ENCODE measurements around the gene HPS4.

DNA sequence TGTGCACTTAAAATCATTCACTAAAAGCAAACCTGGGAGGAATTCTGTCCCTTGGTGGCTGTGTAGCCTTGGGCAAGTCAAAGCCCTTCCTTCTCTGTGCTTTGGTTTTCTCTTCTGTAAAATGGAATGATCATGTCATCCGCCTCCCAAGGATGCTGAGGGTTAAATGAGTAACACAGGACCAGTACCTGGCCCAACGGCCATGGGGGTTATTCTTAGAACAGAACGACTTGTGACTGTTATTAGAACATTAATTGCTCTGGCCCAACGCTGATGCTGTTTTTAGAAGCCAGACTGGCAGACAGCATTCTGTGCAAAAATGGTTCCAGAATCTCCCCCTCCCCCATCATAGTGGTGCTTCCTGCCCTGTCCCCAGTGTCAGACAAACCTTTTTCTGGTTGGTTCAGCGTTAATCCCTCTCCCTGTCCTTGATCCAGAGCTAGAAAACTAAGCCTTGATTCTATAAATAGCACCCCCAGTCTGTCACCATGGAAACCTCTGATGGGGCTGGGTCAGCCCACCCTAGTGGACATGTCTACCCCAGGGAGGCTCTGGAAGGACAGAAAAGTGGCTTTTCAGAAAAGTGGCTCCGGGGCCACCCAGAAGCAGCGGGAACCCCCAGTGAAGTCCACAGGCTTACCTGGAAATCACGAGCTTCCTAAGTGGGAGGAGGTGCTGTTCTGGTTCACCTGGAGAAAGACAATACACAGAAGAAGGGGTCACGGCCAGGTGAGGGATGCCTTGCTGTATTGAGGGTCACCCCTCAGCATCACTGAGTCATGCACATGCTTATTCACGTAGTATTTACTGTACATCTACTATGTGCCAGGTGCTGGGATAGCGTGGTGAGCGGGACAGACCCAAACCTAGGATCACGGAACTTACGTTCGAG is 44.2 kb upstream of the HPS4 start:
- TF ChIP-seq, protein P1, sequence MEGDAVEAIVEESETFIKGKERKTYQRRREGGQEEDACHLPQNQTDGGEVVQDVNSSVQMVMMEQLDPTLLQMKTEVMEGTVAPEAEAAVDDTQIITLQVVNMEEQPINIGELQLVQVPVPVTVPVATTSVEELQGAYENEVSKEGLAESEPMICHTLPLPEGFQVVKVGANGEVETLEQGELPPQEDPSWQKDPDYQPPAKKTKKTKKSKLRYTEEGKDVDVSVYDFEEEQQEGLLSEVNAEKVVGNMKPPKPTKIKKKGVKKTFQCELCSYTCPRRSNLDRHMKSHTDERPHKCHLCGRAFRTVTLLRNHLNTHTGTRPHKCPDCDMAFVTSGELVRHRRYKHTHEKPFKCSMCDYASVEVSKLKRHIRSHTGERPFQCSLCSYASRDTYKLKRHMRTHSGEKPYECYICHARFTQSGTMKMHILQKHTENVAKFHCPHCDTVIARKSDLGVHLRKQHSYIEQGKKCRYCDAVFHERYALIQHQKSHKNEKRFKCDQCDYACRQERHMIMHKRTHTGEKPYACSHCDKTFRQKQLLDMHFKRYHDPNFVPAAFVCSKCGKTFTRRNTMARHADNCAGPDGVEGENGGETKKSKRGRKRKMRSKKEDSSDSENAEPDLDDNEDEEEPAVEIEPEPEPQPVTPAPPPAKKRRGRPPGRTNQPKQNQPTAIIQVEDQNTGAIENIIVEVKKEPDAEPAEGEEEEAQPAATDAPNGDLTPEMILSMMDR (IDR thresholded peaks at IDR 0.05) = no peak
- no peak for TF ChIP-seq ZFX (IDR thresholded peaks at IDR 0.05; ENCODE audit: borderline replicate concordance)
